Measurements from ENCODE around the gene COL9A2. TPM values are rescaled to one million over a fixed set of nuclear protein-coding genes. Genes with fewer than 3 reads are reported as not detected.

COL9A2 gene
- total RNA-seq, 2 donors from 2014 or later, result 4.0 to 6.5 TPM

DNA sequence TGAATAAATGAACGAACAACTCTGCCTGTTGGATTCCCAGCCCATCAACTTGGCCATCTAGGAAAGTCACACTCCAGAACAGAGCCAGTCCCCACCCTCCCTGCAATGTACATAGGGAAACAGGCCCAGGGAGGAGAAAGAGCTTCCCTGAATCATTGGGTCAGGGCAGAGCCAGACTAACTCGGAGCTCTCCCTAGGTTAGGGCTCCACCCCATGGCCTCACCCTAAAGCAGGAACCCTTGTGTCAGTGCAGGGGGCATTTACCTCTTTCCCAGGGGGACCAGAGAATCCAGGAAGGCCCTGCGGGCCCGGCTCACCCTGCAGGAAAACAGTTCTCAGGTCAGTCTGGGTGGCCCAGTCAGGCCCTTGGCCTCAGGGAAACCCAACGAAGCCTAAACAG is 11.6 kb downstream of the COL9A2 start:
- Histone ChIP-seq H3K36me3 (no peaks in the 10 kb centered on the region), H3K27ac (no peak overlapping the region), H3K9ac (ENCODE audit: low read depth in 2 of 2, low read length in 2 of 2) (no peak overlapping the region), H3K9me3 (no peaks in the 10 kb centered on the region), H3K27me3 (no peaks in the 10 kb centered on the region), H3K4me3 (no peak overlapping the region), H3K4me1 (no peaks in the 10 kb centered on the region)
- TF ChIP-seq, protein P1, sequence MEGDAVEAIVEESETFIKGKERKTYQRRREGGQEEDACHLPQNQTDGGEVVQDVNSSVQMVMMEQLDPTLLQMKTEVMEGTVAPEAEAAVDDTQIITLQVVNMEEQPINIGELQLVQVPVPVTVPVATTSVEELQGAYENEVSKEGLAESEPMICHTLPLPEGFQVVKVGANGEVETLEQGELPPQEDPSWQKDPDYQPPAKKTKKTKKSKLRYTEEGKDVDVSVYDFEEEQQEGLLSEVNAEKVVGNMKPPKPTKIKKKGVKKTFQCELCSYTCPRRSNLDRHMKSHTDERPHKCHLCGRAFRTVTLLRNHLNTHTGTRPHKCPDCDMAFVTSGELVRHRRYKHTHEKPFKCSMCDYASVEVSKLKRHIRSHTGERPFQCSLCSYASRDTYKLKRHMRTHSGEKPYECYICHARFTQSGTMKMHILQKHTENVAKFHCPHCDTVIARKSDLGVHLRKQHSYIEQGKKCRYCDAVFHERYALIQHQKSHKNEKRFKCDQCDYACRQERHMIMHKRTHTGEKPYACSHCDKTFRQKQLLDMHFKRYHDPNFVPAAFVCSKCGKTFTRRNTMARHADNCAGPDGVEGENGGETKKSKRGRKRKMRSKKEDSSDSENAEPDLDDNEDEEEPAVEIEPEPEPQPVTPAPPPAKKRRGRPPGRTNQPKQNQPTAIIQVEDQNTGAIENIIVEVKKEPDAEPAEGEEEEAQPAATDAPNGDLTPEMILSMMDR (IDR thresholded peaks at IDR 0.05), result no peak
- intact Hi-C loops (cut with DNase I), result no loop called here
- DNase-seq, result no peak

DNA sequence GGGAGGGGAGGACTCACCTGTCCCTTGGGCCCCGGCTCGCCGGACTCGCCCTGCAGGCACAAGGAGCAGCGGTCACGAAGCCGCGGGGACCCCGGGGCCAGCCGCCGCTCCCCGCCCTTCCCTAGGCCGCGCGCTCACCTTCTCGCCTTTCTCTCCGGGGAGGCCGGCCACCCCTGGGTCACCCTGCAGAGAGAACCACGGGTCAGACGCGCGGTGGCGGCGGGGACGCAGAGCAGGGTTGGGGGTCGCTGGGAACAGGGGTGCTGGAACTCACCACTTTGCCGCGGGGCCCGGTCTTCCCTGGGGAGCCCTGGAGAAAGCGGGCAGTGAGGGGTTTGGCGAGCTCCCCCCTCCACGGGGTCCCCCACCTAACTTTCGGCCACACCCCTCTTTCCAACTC is 13.3 kb downstream of the COL9A2 start:
- TF ChIP-seq, protein P1 (IDR thresholded peaks at IDR 0.05), result no peak
- Histone ChIP-seq H3K27ac (no peak overlapping the region), H3K4me3 (no peak overlapping the region), H3K36me3 (no peaks in the 10 kb centered on the region), H3K9me3 (no peaks in the 10 kb centered on the region), H3K4me1 (no peaks in the 10 kb centered on the region), H3K27me3 (no peaks in the 10 kb centered on the region), H3K9ac (ENCODE audit: low read depth in 2 of 2, low read length in 2 of 2) (no peak overlapping the region)
- intact Hi-C loops (cut with DNase I), result no loop called here
- DNase-seq, result no peak

DNA sequence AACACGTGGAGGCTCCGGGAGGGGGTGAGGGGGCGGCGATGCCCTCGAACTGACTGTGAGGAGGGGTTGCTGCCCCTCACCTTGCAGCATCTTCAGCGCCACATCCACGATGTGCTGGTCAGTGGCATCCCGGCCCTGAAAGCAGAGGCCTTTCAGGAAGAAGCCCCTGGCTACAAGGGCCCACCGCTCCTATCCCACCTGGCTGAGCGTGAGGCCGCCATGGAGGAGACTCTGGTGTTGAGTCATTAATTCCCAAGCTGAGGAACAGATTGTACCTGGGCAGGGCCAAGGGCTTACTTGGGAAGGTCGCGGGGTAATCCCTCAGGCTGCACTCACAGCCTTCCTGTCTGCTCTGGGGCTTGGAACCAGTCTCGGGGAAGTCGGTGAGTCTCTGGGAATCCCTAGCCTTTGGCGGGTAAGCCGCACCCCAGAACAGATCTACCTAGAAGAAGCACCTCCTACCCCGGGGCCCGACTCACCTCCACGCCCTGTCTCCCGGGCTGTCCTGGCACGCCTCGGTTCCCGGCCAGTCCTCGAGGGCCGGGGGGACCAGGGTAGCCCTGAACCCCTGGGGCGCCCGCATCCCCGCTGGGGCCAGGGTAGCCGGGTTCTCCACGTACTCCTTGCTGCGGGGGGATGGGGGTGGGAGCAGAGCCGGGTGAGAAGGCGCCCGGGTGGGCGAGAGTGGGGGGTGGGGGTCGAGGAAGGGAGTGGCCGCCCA is 13.9 kb downstream of the COL9A2 start:
- Histone ChIP-seq H3K4me1 (no peaks in the 10 kb centered on the region), H3K9me3 (no peaks in the 10 kb centered on the region), H3K4me3 (no peak overlapping the region), H3K36me3 (no peaks in the 10 kb centered on the region), H3K27me3 (no peaks in the 10 kb centered on the region), H3K27ac (no peak overlapping the region), H3K9ac (ENCODE audit: low read depth in 2 of 2, low read length in 2 of 2) (no peak overlapping the region)
- no peak for DNase-seq
- intact Hi-C loops (cut with DNase I), result no loop called here
- TF ChIP-seq, protein P1 (IDR thresholded peaks at IDR 0.05), result no peak

DNA sequence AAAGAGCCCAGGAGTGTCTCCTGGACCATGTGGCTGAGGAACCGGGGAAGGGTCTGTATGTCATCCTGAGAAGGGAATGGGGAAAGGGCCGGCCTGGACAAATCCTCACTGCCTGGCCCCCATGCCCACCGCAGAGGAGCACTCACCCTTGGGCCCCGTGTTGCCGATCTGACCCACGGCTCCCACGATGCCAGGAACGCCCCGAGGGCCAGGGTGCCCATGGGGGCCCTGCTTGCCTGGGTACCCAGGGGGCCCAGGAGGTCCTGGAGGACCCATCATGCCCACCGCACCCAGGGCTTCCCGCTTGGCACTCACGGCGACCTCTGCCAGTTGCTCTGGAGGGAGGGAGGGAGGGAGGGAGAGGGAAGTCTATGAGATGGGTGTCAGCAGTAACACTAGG is 14.6 kb downstream of the COL9A2 start:
- Histone ChIP-seq H3K27me3 (no peaks in the 10 kb centered on the region), H3K4me1 (no peaks in the 10 kb centered on the region), H3K36me3 (no peaks in the 10 kb centered on the region), H3K9me3 (no peaks in the 10 kb centered on the region), H3K9ac (ENCODE audit: low read depth in 2 of 2, low read length in 2 of 2) (no peak overlapping the region), H3K27ac (no peak overlapping the region), H3K4me3 (no peak overlapping the region)
- DNase-seq, result no peak
- intact Hi-C loops (cut with DNase I), result no loop called here
- TF ChIP-seq, protein P1 (IDR thresholded peaks at IDR 0.05), result no peak

DNA sequence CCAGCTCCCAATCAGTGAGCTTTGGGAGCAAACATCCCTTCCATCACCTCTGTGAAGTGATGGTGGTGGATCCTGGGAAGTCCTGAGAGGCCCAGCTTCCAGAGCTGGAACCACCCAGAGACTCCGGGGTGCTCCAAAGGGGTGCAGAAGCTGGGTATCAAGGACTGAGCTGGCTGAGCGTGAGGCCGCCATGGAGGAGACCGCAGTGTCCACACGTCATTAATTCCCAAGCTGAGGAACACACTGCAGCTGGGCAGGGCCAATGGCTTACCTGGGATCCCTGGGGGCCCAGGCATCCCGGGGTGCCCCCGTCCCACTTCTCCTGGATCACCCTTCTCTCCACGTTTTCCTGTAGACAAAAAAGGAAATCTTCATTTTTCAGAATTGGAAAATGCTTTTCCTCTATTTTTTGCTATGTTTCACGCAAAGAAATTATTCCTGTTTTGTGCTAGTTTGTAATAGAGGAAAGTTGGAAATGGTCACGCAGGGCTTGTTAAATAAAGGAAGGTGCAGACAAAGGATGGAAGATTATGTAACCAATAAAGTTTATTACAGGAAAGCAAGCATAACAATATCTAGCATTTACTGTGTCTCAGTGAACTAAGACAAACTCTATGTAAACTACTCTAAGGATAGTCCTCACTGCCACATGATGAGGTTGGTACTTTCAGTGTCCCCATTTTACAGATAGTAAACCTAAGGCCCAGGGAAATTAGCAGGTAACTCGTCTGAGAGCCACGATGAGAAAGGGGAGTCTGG is 15.4 kb downstream of the COL9A2 start:
- Histone ChIP-seq H3K27me3 (no peaks in the 10 kb centered on the region), H3K9me3 (no peaks in the 10 kb centered on the region), H3K9ac (ENCODE audit: low read depth in 2 of 2, low read length in 2 of 2) (no peak overlapping the region), H3K36me3 (no peaks in the 10 kb centered on the region), H3K4me3 (no peak overlapping the region), H3K27ac (no peak overlapping the region), H3K4me1 (no peaks in the 10 kb centered on the region)
- TF ChIP-seq, protein P1 (IDR thresholded peaks at IDR 0.05), result no peak
- no peak for DNase-seq
- intact Hi-C loops (cut with DNase I), result no loop called here
